K562 (cell line): Measurements from ENCODE around the gene DGAT2L6. TPM values are rescaled to one million over a fixed set of nuclear protein-coding genes. Genes with fewer than 3 reads are reported as not detected.
A peak's percentile ranks its signal among the peaks of the same experiment; 100 is the strongest.

Experiments used
- ATAC-seq: fragments of 200-7000 bp; cut with Tn5 transposase; 3 replicates; pipeline ENCODE4 v1.9.1; 2020; ENCODE audit warnings: moderate library complexity
- BruUV-seq: library from RNA; stranded (reverse); fragments of 400-500 nt; replicated peaks from 2 replicates; lab custom pipeline; 2021; lab: Mats Ljungman, UMichigan
- CTCF ChIA-PET: fragments of 300-600 bp; formaldehyde crosslinking; extraction: SDS; loops from one replicate; lab custom pipeline; 2021; ENCODE audit warnings: low intra/inter-chr PET ratio; lab: Yijun Ruan, JAX
- POLR2A ChIA-PET: fragments of 300-600, 350-650 bp; sonication (Branson Sonifier 250); formaldehyde crosslinking; extraction: SDS; loops from one replicate; lab custom pipeline; 2021; ENCODE audit warnings: antibody characterized with exemption, inconsistent platforms; lab: Yijun Ruan, JAX
- DNase-seq, 4 experiments: peaks; one replicate each; pipeline versions ENCODE4 v3.0.0 to v3.0.0-alpha.2; 2011 to 2018; ENCODE audit warnings: low spot score in 3 of 4, mixed read lengths in 3 of 4; ENCODE audit errors: extremely low read depth in 1 of 4
- FAIRE-seq: peaks from 2 replicates; lab custom pipeline; 2011; peaks lifted over from hg19 to GRCh38; lab: Jason Lieb, UNC
- H2AFZ ChIP-seq: 2 replicates; pipeline ENCODE4 v1.6.0; 2011; ENCODE audit warnings: low read depth, low read length, control low read depth, inconsistent platforms
- H3K27ac ChIP-seq: fragments of 200-600 bp; 3 replicates; pipeline ENCODE4 v1.8.0; 2011; ENCODE audit warnings: low read depth, mild to moderate bottlenecking, control low read depth, inconsistent platforms, low read length, moderate library complexity, mixed read lengths; ENCODE audit errors: extremely low read depth
- H3K27me3 ChIP-seq, 2 experiments: fragments of 300-600 bp in 1 of 2; 2 replicates in 1 of 2; 3 replicates in 1 of 2; pipeline versions ENCODE4 v1.6.0 to v1.8.0; 2011; ENCODE audit warnings: inconsistent platforms in 2 of 2, low read length in 2 of 2, mild to moderate bottlenecking in 1 of 2, mixed read lengths in 1 of 2, moderate library complexity in 1 of 2; ENCODE audit not compliant: control insufficient read depth in 2 of 2, insufficient read depth in 2 of 2
- H3K36me3 ChIP-seq: fragments of 300-600 bp; 3 replicates; pipeline ENCODE4 v1.8.0; 2011; ENCODE audit warnings: mild to moderate bottlenecking, low read length, inconsistent platforms; ENCODE audit not compliant: control insufficient read depth, insufficient read depth
- H3K4me1 ChIP-seq, 2 experiments: fragments of 200-600 bp in 1 of 2; replicated peaks in 1 of 2; 2 replicates in 1 of 2; 3 replicates in 1 of 2; pipeline versions ENCODE4 v1.5.1 to v1.8.0; 2011; ENCODE audit warnings: inconsistent platforms in 2 of 2, low read length in 2 of 2, mild to moderate bottlenecking in 1 of 2, mixed read lengths in 1 of 2, moderate library complexity in 1 of 2; ENCODE audit not compliant: control insufficient read depth in 2 of 2, insufficient read depth in 2 of 2
- H3K4me2 ChIP-seq: 2 replicates; pipeline ENCODE4 v1.6.1; 2011; ENCODE audit warnings: low read length, control low read depth, inconsistent platforms, mixed read lengths; ENCODE audit not compliant: insufficient read depth
- H3K4me3 ChIP-seq: fragments of 200-600 bp; sonication (generic), shearing (Covaris generic); 2 replicates; pipeline ENCODE4 v1.5.1; 2016; ENCODE audit warnings: control low read depth, inconsistent platforms
- H3K79me2 ChIP-seq: fragments of 200-600 bp; 3 replicates; pipeline ENCODE4 v1.8.0; 2011; ENCODE audit warnings: low read length, inconsistent platforms; ENCODE audit not compliant: control insufficient read depth, insufficient read depth
- H3K9ac ChIP-seq, 2 experiments: 2 replicates each; pipeline versions ENCODE4 v1.6.0 to v1.6.1; 2011; ENCODE audit warnings: low read depth in 2 of 2, low read length in 2 of 2, control low read depth in 1 of 2, inconsistent platforms in 1 of 2, mild to moderate bottlenecking in 1 of 2, mixed read lengths in 1 of 2; ENCODE audit not compliant: insufficient read depth in 1 of 2
- H3K9me1 ChIP-seq: one replicate; pipeline ENCODE4 v1.6.0; 2011; ENCODE audit warnings: inconsistent platforms, mild to moderate bottlenecking, low read length, moderate library complexity; ENCODE audit not compliant: control insufficient read depth, insufficient read depth
- H3K9me3 ChIP-seq: replicated peaks from 2 replicates; pipeline ENCODE4 v1.5.1; 2011; ENCODE audit warnings: low read depth, low read length, inconsistent platforms; ENCODE audit not compliant: control insufficient read depth, insufficient read depth
- H4K20me1 ChIP-seq: replicated peaks from 2 replicates; pipeline ENCODE4 v1.6.1; 2011; ENCODE audit warnings: low read length, inconsistent platforms, mixed read lengths; ENCODE audit not compliant: control insufficient read depth, insufficient read depth
- ATF4 ChIP-seq: fragments of 450-650 bp; formaldehyde crosslinking; IDR thresholded peaks from 2 replicates; pipeline ENCODE4 v1.4.0; 2022; ENCODE audit warnings: mild to moderate bottlenecking, moderate library complexity
- C11orf30 ChIP-seq: fragments of 450-650 bp; IDR thresholded peaks from 2 replicates; pipeline ENCODE4 v1.6.1; 2016; ENCODE audit warnings: low read depth, mild to moderate bottlenecking
- FOXK2 ChIP-seq, 2 experiments: fragments of 450-650 bp; IDR thresholded peaks in 1 of 2; conservative IDR thresholded peaks in 1 of 2; 2 replicates each; pipeline ENCODE4 v1.6.1; 2016; ENCODE audit warnings: low read depth in 2 of 2, mild to moderate bottlenecking in 1 of 2
- HMG20A ChIP-seq: fragments of 450-650 bp; formaldehyde crosslinking; conservative IDR thresholded peaks from 2 replicates; pipeline ENCODE4 v1.4.0; 2020; ENCODE audit warnings: mild to moderate bottlenecking, mixed read lengths
- MTA1 ChIP-seq: fragments of 450-650 bp; IDR thresholded peaks from 2 replicates; pipeline ENCODE4 v1.6.1; 2017; ENCODE audit warnings: borderline replicate concordance
- NFE2 ChIP-seq: IDR thresholded peaks from 2 replicates; pipeline ENCODE4 v1.6.1; 2014; ENCODE audit warnings: antibody characterized with exemption, low read depth
- SIN3B ChIP-seq: fragments of 450-650 bp; IDR thresholded peaks from 2 replicates; pipeline ENCODE4 v1.6.1; 2017; ENCODE audit warnings: low read depth, mild to moderate bottlenecking, moderate library complexity
- ZNF316 ChIP-seq: fragments of 450-650 bp; IDR thresholded peaks from 2 replicates; pipeline ENCODE4 v1.6.1; 2016
- WGBS: fragments of 100-300 bp; shearing (Covaris generic); methylation state at CpG from one replicate; pipeline ENCODE4 v1.1.6; 2016; ENCODE audit warnings: low coverage, mixed read lengths; ENCODE audit not compliant: insufficient coverage; ENCODE audit errors: missing lambda C conversion rate; 5-methylcytosine and 5-hydroxymethylcytosine counted together
- in situ Hi-C: fragments of 300-500 bp; cut with MboI; formaldehyde crosslinking; loops from 4 replicates; pipeline ENCODE4 v1.15.0; 2018; ENCODE audit warnings: inconsistent platforms, mixed read lengths
- intact Hi-C: fragments of 100-400 bp; cut with micrococcal nuclease; formaldehyde crosslinking; loops from 2 replicates; pipeline ENCODE4 v1.14.2; 2022
- polyA plus RNA-seq, 8 experiments: library from polyadenylated mRNA; depleted of rRNA in 4 of 8; stranded (reverse) in 5 of 8; unstranded in 3 of 8; fragments of >200 nt; fragmentation: Nextera tagmentation in 2 of 8; fragmentation: Illumina TruSeq in 1 of 8; extraction: Ambion mirVana in 2 of 8; extraction: Trizol in 1 of 8; gene quantifications; 2 replicates each; pipeline versions ENCODE4 v1.2.1 to v1.2.3, GENCODE V29; 2011 to 2014; ENCODE audit warnings: inconsistent platforms in 1 of 8, missing spikeins in 1 of 8
- total RNA-seq, 7 experiments: library from RNA; depleted of rRNA in 6 of 7; stranded (reverse); fragments of >200 nt in 6 of 7; fragmentation: Illumina TruSeq in 2 of 7; extraction: Trizol in 2 of 7; gene quantifications; 2 replicates each; pipeline versions ENCODE4 v1.2.1 to v1.2.3, GENCODE V29; 2011 to 2021; ENCODE audit warnings: low replicate concordance in 1 of 7

Gene DGAT2L6
- total and polyA plus RNA-seq, 9 of the 15 experiments (the other 6 are each of a cell fraction or from before 2014, with no cell fraction given) = not detected

GRCh38 chrX:70166601-70167590 lies 10.4 kb upstream of the DGAT2L6 start:
- Histone ChIP-seq H3K27ac (peak overlapping the region; percentile 51; the same call in 1 of the 3 replicates), H3K27me3 (no peaks in the 10 kb centered on the region), H3K9me1 (no peaks in the 10 kb centered on the region), H3K79me2 (no peaks in the 10 kb centered on the region), H3K9me3 (no peaks in the 10 kb centered on the region), H3K4me3 (no peak overlapping the region), H3K4me2 (no peak overlapping the region), H3K4me1 (peaks cover 0 to 18% of the 10 kb centered on the region in 2 experiments; a peak in 4 of 5 replicates), H2AFZ (no peak overlapping the region), H4K20me1 (no peaks in the 10 kb centered on the region), H3K36me3 (peaks cover 29% of the 10 kb centered on the region; the same call in 2 of the 3 replicates), H3K9ac (no peak overlapping the region)
- in situ Hi-C loops = no loop called here
- ChIA-PET POLR2A (interaction anchor here (0.5 to 1.0 kb wide), 3 partner anchors 17 to 961 kb away, joined by 3 read pairs; no protein-coding TSS in a partner anchor), CTCF (no interaction called here)
- no peak for FAIRE-seq
- BruUV-seq = no TSS peak
- TF ChIP-seq C11orf30 (no peak; the same call in 1 of the 2 replicates), MTA1 (no peak), SIN3B (no peak), NFE2 (peak; percentile 25; the same call in 1 of the 2 replicates), ZNF316 (peak; percentile 17; the same call in 1 of the 2 replicates), ATF4 (CRISPR knock-in tag) (no peak), FOXK2 (conservative IDR thresholded peaks at IDR 0.05 in 1 of 2, IDR thresholded peaks at IDR 0.05 in 1 of 2; ENCODE audit: low read depth in 2 of 2) (no peak), HMG20A (CRISPR knock-in tag) (no peak)
- intact Hi-C loops = no loop called here
- 49% methylated on average over 8 of the region's 19 CpGs for whole genome bisulfite sequencing
- peak; percentile 29; the same call in 2 of the 3 replicates for ATAC-seq
- DNase-seq = peak in 2 of 4 experiments; percentile 16 to 23
